HG03025 (cell line): ENCODE results near the gene TRAF3IP1.

ENCODE experiments used
- ATAC-seq: cut with Tn5 transposase; IDR thresholded peaks from one replicate; pipeline ENCODE4 v1.9.1; 2021; ENCODE audit warnings: mild to moderate bottlenecking, moderate library complexity; ENCODE audit not compliant: unreplicated experiment, low FRiP score

TRAF3IP1 gene

DNA sequence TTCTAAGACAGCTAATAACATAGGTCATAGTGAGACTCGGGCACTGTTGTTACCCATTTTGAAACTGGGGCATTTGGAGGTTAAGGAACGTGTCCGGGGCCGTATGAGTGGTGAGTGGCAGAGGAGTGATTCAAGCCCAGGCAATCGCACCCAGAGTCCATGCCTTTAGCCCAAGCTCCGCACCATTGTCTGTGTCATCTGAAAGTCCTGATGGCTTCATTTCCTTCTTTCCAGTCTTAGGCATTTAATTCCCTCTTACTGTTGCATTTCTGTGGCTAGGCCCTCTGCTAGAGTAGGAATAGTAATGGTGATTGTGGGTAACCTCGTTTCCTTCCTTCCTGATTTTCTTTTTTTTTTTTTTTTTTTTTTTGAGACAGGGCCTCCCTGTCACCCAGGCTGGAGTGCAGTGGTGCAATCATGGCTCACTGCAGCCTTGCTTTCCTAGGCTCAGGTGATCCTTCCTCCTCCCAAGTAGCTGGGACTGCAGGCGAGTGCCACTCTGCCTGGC lies 56.6 kb downstream of the TRAF3IP1 start:
- no peak for ATAC-seq

DNA sequence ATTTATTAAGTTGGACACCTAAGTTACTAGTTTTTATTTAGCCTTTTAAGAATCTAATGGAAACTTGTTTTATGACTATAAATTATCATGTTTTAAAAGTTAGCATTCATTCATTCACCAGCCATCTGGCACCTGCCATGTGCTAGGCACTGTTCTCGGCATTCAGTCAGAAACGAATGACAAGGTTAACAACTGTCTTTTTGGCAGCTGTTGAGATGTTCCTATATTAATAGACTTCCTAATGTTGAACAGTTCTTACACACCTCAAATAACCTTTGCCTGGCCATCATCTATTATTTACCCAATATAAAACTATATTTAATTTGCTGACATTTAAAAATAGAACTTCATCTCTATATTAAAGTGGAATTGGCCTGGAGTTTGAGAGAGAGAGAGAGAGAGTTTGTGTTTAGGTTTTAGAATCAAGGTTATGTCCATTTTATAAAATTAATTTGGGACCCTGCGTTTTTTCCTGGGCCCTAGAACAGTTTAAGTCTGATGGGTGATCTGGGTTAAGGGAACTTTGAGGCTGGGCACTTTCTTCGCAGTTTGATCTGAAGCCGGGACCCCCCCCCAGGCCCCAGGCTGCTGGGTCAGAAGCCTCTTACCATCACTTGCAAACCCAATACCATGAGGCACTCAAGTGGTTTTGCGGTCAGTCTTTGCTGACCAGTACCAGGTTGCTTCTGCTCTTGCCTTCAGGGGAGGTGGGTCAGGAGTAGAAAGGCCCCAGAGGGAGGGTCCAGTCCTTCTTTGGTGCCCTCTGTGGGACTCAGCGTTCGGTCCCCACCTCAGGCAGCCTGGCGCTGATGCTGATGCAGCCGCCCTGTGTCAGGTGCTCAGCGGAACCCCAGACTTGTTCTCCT lies 58.1 kb downstream of the TRAF3IP1 start:
- no peak for ATAC-seq

- ATAC-seq, result no peak
Observed at GRCh38 chr2:238379096-238379810, 58.9 kb downstream of the TRAF3IP1 start.

DNA sequence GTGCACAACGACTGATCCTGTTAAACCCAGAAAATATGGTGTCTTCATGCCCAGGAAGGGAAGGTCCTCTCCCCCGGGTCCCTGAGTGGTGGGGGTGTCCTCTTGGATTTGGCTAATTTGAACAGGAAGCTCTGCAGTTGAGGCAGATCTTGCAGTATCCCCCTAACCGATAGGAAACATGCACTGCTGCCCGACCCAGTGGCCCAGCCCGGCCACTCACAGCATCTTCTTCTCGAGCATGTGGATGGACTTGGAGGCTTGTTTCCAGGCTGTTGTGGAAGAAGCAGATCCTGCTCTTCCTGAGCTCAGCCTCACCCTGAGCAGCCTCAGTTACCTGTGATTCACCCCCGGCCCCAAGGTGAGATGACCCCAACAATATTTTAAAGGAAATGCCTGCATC lies 60.0 kb downstream of the TRAF3IP1 start:
- no peak for ATAC-seq

- no peak for ATAC-seq
Observed at GRCh38 chr2:238380785-238381184, 60.5 kb downstream of the TRAF3IP1 start.

- no peak for ATAC-seq
Observed at GRCh38 chr2:238381341-238382115, 61.2 kb downstream of the TRAF3IP1 start.

- ATAC-seq, result no peak
Observed at GRCh38 chr2:238382381-238382781, 62.1 kb downstream of the TRAF3IP1 start.

GRCh38 chr2:238383135-238383534 lies 62.8 kb downstream of the TRAF3IP1 start:
- no peak for ATAC-seq

DNA sequence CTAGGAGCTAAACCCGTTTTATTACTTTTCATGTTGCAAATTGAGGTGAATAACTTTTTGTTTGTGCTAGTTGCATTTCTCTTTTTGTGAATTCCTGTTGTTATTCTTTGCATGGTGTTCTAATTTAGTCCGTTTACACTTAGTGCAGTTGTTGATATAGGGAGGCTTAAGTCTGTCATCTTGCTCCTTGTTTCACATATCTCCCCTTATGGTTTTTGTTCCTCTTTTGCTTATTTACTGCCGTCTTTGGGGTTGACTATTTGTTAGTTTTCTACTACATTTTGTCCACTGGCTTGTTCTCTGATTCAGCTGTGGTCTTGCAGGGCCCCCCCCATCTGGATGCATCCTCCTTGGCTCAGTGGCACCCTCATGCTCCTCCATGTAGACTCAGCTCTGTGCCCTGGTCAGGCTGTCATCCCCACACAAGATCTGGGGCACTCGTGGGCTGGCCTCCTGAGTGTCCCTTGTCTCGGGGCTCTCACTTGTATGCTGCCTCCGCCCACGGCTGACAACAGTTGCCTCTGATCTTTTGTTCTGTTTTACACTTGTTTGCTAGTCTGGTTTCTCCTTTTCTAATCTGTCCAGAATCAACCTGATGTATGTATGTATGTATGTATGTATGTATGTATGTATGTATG lies 63.5 kb downstream of the TRAF3IP1 start:
- no peak for ATAC-seq

GRCh38 chr2:238387332-238387731 lies 67.0 kb downstream of the TRAF3IP1 start:
- no peak for ATAC-seq

DNA sequence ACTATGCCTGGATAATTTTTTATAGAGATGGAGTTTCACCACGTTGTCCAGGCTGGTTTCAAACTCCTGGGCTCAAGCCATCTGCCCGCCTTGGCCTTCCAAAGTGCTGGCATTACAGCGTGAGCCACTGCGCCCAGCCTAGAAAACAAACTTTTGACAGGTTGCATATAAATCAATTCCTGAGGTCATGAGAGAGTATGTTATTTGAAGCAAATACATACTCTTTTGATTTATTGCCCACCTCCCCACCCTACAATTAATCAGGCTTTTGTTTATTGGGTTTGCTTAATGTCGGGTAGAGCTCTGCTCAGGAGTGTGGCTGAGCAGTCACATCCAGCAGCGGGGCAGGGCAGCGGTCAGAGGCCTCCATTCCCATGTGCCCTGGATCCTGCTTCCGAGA lies 68.5 kb downstream of the TRAF3IP1 start:
- no peak for ATAC-seq

- no peak for ATAC-seq
Observed at GRCh38 chr2:238389988-238390589, 69.8 kb downstream of the TRAF3IP1 start.

DNA sequence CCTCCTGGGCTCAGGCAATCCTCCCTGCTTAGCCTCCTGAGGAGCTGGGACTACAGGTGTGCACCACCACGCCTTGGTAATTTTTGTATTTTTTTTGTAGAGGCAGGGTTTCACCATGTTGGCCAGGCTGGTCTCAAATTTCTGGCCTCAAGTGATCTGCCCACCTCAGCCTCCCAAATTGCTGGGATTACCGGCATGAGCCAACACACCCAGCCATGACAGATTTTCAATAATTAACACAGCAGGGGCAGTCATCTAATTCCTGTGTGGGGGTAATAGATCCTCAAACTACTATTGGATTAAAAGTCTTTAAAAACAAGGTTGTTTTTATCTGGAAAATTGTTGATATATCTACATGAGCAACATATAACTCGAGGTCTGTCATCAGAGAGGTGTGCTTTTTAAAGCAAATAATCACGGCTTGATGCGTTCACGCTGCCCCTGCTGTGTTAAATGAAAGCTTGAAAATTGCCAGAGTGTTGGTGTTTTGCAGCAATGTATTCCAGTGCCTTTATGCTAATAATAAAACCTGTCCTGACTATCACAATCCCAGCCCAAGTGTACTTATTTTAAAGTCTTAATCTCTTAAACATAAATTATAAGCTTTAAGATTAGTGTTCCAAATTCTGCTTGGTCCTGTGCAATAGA lies 70.8 kb downstream of the TRAF3IP1 start:
- no peak for ATAC-seq

- ATAC-seq, result no peak
Observed at GRCh38 chr2:238396663-238397062, 76.3 kb downstream of the TRAF3IP1 start.

GRCh38 chr2:238397356-238397755 lies 77.0 kb downstream of the TRAF3IP1 start:
- ATAC-seq, result no peak

GRCh38 chr2:238398577-238398976 lies 78.3 kb downstream of the TRAF3IP1 start:
- ATAC-seq, result no peak

GRCh38 chr2:238399094-238399493 lies 78.8 kb downstream of the TRAF3IP1 start:
- no peak for ATAC-seq

DNA sequence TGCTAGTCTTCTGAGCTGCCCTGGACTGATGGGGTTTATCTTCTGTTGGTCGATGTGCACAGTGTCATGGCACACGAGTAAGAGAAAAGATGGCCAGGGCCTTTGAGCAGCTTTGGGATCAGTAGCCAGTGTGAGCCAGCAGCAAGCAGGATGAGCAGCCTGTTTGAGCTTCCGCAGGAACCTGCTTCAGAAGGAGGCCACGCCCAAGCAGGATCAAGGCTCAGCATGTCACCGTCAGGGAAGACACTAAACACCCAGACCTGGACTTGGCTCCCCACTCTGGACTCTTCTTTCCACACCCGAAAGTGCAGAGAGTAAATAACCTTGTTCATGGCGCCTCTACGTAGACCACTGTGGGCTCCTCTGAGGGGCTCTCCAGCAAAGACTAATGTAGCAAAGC lies 81.2 kb downstream of the TRAF3IP1 start:
- ATAC-seq, result no peak

DNA sequence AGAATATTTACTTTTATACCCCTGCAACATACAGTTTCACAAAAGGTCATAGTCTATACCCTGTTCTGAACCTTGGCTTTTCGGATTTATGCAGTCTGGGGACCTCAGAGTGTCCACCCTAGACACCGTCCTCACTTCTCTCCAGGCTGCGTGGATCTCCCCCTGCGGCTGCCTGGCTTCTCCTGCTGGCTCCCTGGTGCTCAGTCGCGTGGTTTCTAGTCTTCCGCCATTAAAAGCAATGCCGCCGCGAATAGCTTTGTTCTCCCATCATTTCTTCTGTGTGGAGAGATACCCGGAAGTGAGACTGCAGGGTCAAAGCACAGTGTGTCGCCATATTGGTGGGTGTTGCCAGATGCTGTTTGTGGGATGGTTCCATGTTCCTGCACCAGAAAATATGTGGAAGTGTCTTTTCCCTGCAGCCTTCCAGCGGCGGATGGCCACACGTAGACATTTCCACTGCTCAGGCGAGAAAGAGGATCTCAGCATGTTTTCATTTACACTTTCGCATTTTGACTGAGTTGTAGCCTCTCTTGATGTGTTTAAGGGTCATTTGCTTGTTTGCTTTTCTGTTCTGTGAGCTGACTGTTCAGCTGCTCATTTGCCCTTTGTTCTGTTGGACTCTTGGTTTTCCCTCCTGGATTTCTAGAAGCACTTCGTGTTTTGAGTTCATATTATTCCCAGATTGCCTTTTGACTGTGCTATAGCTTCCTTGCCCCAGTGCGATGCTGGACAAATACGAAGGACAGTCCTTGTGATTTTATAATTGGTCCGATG lies 83.5 kb downstream of the TRAF3IP1 start:
- no peak for ATAC-seq
